D721Med (cell line): ENCODE data around the gene PLCB3.

Experiments used
- DNase-seq: peaks from one replicate; pipeline ENCODE4 v3.0.0; 2011; ENCODE audit warnings: low spot score; ENCODE audit not compliant: insufficient read length
- FAIRE-seq: peaks from 2 replicates; lab custom pipeline; 2011; peaks lifted over from hg19 to GRCh38; lab: Jason Lieb, UNC
- CTCF ChIP-seq: IDR thresholded peaks from 2 replicates; pipeline ENCODE4 v1.5.1; 2012; ENCODE audit warnings: mild to moderate bottlenecking, control low read depth; ENCODE audit not compliant: insufficient read depth; ENCODE audit errors: missing control alignments

The PLCB3 gene

GRCh38 chr11:64284962-64285884, 33.9 kb downstream of the PLCB3 start, which contains the start of gene GPR137:
Gene GPR137, plus strand, starts transcription at chr11:64285848. Its CDS starts 677 bp downstream, at chr11:64286525.
- peak; percentile 89 for DNase-seq
- no peak for TF ChIP-seq CTCF
- no peak for FAIRE-seq

GRCh38 chr11:64285885-64286800, 34.8 kb downstream of the PLCB3 start:
- DNase-seq (no peak), FAIRE-seq (no peak)
- no peak for TF ChIP-seq CTCF

GRCh38 chr11:64286801-64287159, 35.5 kb downstream of the PLCB3 start:
- DNase-seq: no peak
- FAIRE-seq: no peak
- no peak for TF ChIP-seq CTCF

GRCh38 chr11:64287676-64288352, 36.5 kb downstream of the PLCB3 start:
- DNase-seq: no peak
- TF ChIP-seq CTCF: no peak
- no peak for FAIRE-seq

GRCh38 chr11:64288353-64288750, 37.0 kb downstream of the PLCB3 start:
- no peak for DNase-seq
- TF ChIP-seq CTCF: no peak

GRCh38 chr11:64289002-64289564, 37.8 kb downstream of the PLCB3 start:
- no peak for DNase-seq
- no peak for FAIRE-seq
- no peak for TF ChIP-seq CTCF

More at GRCh38 chr11:64288353-64288750, 37.0 kb downstream of the PLCB3 start:
- no peak for FAIRE-seq
